IMR-90 (cell line): ENCODE measurements around the gene HOTAIR.

Experiments
- POLR2A ChIP-seq: IDR thresholded peaks from 2 replicates; pipeline ENCODE4 v1.6.1; 2012; ENCODE audit warnings: mild to moderate bottlenecking, low read depth, low read length
- TF ChIP-seq, protein P1 (sequence below): conservative IDR thresholded peaks from 2 replicates; pipeline ENCODE4 v1.5.1; 2012; ENCODE audit warnings: mild to moderate bottlenecking, low read depth, low read length, improper control_type of control experiment

DNA sequence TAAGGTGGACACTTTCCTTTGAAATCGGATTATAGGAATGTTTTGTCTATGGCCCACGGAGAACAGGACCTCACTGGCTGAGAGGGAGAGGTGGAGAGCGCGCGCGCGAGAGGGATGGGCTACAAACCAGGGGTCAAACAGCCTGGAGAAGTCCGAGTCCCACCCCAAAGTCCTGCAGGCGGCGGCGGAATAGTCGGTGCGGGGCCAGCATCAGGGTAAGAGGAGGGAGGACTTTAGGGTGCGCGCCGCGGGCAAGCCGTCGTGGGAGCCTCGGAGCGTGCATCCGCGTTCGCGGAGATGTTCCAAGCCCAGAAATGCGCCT lies 30.7 kb upstream of the HOTAIR start:
- TF ChIP-seq, protein P1, sequence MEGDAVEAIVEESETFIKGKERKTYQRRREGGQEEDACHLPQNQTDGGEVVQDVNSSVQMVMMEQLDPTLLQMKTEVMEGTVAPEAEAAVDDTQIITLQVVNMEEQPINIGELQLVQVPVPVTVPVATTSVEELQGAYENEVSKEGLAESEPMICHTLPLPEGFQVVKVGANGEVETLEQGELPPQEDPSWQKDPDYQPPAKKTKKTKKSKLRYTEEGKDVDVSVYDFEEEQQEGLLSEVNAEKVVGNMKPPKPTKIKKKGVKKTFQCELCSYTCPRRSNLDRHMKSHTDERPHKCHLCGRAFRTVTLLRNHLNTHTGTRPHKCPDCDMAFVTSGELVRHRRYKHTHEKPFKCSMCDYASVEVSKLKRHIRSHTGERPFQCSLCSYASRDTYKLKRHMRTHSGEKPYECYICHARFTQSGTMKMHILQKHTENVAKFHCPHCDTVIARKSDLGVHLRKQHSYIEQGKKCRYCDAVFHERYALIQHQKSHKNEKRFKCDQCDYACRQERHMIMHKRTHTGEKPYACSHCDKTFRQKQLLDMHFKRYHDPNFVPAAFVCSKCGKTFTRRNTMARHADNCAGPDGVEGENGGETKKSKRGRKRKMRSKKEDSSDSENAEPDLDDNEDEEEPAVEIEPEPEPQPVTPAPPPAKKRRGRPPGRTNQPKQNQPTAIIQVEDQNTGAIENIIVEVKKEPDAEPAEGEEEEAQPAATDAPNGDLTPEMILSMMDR, result no peak
- TF ChIP-seq POLR2A, result no peak
